ENCODE measurements around the gene BLTP2.

BLTP2 gene

GRCh38 chr17:28661635-28662526, 16.9 kb upstream of the BLTP2 start, which contains the start of the genes SDF2 and SUPT6H (continued):
- TF ChIP-seq ZBTB26 (tag by site-specific recombination; optimal IDR thresholded peaks at IDR 0.05) (peak; percentile 23), ZNF558 (tag by site-specific recombination; IDR thresholded peaks at IDR 0.05) (no peak), ZNF629 (tag by site-specific recombination; IDR thresholded peaks at IDR 0.05) (peak; percentile 98), ZNF660 (tag by site-specific recombination; IDR thresholded peaks at IDR 0.05) (no peak), TSHZ1 (tag by site-specific recombination; IDR thresholded peaks at IDR 0.05; ENCODE audit: borderline replicate concordance) (no peak), ZNF280C (tag by site-specific recombination; IDR thresholded peaks at IDR 0.05) (no peak), ELK4 (IDR thresholded peaks at IDR 0.05; ENCODE audit: borderline replicate concordance, low read depth, low read length) (peak; percentile 80), ZNF341 (tag by site-specific recombination; IDR thresholded peaks at IDR 0.05; ENCODE audit: low read depth) (peak; percentile 46), GLI4 (tag by site-specific recombination; IDR thresholded peaks at IDR 0.05) (0 out of 2 replicates have a peak, but pooled peaks have one; percentile 50), ZNF658 (tag by site-specific recombination; IDR thresholded peaks at IDR 0.05) (no peak), KLF9 (tag by site-specific recombination; IDR thresholded peaks at IDR 0.05; ENCODE audit: low read depth) (peak; percentile 77), SP3 (tag by site-specific recombination; IDR thresholded peaks at IDR 0.05) (peak; percentile 88), ZSCAN23 (tag by site-specific recombination; IDR thresholded peaks at IDR 0.05) (no peak), KLF7 (tag by site-specific recombination; IDR thresholded peaks at IDR 0.05; ENCODE audit: borderline replicate concordance) (no peak), ZNF664 (tag by site-specific recombination; IDR thresholded peaks at IDR 0.05) (no peak), SP7 (tag by site-specific recombination; IDR thresholded peaks at IDR 0.05) (peak; percentile 64), ZNF777 (tag by site-specific recombination; IDR thresholded peaks at IDR 0.05; ENCODE audit: borderline replicate concordance) (peak; percentile 61; the same call in 1 of the 2 replicates), ZBTB21 (tag by site-specific recombination; IDR thresholded peaks at IDR 0.05) (peak; percentile 95)
- TF ChIP-seq, protein P1, sequence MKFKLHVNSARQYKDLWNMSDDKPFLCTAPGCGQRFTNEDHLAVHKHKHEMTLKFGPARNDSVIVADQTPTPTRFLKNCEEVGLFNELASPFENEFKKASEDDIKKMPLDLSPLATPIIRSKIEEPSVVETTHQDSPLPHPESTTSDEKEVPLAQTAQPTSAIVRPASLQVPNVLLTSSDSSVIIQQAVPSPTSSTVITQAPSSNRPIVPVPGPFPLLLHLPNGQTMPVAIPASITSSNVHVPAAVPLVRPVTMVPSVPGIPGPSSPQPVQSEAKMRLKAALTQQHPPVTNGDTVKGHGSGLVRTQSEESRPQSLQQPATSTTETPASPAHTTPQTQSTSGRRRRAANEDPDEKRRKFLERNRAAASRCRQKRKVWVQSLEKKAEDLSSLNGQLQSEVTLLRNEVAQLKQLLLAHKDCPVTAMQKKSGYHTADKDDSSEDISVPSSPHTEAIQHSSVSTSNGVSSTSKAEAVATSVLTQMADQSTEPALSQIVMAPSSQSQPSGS (tag by site-specific recombination; IDR thresholded peaks at IDR 0.05; ENCODE audit: low read depth): peak; percentile 91
- TF ChIP-seq, protein P2, sequence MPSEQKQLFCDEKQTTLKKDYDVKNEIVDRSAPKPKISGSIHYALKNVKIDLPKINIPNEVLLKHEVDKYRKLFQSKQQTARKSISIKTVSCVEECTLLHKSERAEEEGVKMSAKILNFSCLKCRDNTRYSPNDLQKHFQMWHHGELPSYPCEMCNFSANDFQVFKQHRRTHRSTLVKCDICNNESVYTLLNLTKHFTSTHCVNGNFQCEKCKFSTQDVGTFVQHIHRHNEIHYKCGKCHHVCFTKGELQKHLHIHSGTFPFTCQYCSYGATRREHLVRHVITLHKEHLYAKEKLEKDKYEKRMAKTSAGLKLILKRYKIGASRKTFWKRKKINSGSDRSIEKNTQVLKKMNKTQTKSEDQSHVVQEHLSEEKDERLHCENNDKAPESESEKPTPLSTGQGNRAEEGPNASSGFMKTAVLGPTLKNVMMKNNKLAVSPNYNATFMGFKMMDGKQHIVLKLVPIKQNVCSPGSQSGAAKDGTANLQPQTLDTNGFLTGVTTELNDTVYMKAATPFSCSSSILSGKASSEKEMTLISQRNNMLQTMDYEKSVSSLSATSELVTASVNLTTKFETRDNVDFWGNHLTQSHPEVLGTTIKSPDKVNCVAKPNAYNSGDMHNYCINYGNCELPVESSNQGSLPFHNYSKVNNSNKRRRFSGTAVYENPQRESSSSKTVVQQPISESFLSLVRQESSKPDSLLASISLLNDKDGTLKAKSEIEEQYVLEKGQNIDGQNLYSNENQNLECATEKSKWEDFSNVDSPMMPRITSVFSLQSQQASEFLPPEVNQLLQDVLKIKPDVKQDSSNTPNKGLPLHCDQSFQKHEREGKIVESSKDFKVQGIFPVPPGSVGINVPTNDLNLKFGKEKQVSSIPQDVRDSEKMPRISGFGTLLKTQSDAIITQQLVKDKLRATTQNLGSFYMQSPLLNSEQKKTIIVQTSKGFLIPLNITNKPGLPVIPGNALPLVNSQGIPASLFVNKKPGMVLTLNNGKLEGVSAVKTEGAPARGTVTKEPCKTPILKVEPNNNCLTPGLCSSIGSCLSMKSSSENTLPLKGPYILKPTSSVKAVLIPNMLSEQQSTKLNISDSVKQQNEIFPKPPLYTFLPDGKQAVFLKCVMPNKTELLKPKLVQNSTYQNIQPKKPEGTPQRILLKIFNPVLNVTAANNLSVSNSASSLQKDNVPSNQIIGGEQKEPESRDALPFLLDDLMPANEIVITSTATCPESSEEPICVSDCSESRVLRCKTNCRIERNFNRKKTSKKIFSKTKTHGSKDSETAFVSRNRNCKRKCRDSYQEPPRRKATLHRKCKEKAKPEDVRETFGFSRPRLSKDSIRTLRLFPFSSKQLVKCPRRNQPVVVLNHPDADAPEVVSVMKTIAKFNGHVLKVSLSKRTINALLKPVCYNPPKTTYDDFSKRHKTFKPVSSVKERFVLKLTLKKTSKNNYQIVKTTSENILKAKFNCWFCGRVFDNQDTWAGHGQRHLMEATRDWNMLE (tag by site-specific recombination; conservative IDR thresholded peaks at IDR 0.05; ENCODE audit: low read depth): peak; percentile 89
- TF ChIP-seq, protein P3, sequence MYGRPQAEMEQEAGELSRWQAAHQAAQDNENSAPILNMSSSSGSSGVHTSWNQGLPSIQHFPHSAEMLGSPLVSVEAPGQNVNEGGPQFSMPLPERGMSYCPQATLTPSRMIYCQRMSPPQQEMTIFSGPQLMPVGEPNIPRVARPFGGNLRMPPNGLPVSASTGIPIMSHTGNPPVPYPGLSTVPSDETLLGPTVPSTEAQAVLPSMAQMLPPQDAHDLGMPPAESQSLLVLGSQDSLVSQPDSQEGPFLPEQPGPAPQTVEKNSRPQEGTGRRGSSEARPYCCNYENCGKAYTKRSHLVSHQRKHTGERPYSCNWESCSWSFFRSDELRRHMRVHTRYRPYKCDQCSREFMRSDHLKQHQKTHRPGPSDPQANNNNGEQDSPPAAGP (tag by site-specific recombination; IDR thresholded peaks at IDR 0.05): peak; percentile 44
